Measurements from ENCODE around the gene RASSF7.

DNA sequence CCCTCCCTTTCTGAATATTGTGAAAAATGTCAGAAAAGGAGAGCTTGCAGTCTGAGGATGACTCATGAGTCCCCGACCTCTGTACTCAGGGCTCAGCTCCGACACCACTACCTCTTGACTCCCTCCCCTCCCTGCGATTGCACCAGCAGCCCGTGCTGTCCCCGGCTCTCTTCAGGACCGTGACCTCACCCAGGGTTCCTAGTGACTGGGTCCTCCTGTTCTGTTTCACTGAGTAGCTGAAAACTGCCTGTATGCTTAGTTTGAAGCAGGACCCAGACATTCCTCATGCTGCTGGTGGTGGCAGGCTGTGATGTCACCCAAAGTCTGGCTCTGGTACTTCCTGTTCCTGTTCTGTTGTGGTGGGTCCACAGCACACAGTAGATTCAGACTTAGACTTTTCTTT is 27.2 kb downstream of the RASSF7 start:
- TF ChIP-seq, protein P1, sequence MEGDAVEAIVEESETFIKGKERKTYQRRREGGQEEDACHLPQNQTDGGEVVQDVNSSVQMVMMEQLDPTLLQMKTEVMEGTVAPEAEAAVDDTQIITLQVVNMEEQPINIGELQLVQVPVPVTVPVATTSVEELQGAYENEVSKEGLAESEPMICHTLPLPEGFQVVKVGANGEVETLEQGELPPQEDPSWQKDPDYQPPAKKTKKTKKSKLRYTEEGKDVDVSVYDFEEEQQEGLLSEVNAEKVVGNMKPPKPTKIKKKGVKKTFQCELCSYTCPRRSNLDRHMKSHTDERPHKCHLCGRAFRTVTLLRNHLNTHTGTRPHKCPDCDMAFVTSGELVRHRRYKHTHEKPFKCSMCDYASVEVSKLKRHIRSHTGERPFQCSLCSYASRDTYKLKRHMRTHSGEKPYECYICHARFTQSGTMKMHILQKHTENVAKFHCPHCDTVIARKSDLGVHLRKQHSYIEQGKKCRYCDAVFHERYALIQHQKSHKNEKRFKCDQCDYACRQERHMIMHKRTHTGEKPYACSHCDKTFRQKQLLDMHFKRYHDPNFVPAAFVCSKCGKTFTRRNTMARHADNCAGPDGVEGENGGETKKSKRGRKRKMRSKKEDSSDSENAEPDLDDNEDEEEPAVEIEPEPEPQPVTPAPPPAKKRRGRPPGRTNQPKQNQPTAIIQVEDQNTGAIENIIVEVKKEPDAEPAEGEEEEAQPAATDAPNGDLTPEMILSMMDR (IDR thresholded peaks at IDR 0.05), result no peak
- no peak for TF ChIP-seq POLR2A (IDR thresholded peaks at IDR 0.05)

All from lower leg skin (tissue), 3 donors.